ENCODE measurements around the gene TMC2. TPM values are rescaled to one million over a fixed set of nuclear protein-coding genes. Genes with fewer than 3 reads are reported as not detected.

The TMC2 gene
- total RNA-seq, 4 donors from 2014 or later, result 0.19 TPM; not detected in 3

GRCh38 chr20:2690718-2691117 is 154.3 kb downstream of the TMC2 start:
- no peak overlapping the region for H3K4me3 ChIP-seq
- H3K9me3 ChIP-seq, result no peaks in the 10 kb centered on the region
- H3K27ac ChIP-seq, result no peak overlapping the region
- H3K27me3 ChIP-seq, result peaks cover 0 to 63% (median 6%) of the 10 kb centered on the region in 4 donors
- no peak for DNase-seq
- TF ChIP-seq, protein P1, sequence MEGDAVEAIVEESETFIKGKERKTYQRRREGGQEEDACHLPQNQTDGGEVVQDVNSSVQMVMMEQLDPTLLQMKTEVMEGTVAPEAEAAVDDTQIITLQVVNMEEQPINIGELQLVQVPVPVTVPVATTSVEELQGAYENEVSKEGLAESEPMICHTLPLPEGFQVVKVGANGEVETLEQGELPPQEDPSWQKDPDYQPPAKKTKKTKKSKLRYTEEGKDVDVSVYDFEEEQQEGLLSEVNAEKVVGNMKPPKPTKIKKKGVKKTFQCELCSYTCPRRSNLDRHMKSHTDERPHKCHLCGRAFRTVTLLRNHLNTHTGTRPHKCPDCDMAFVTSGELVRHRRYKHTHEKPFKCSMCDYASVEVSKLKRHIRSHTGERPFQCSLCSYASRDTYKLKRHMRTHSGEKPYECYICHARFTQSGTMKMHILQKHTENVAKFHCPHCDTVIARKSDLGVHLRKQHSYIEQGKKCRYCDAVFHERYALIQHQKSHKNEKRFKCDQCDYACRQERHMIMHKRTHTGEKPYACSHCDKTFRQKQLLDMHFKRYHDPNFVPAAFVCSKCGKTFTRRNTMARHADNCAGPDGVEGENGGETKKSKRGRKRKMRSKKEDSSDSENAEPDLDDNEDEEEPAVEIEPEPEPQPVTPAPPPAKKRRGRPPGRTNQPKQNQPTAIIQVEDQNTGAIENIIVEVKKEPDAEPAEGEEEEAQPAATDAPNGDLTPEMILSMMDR (IDR thresholded peaks at IDR 0.05), result no peak
- no peak for TF ChIP-seq POLR2A (IDR thresholded peaks at IDR 0.05)
- WGBS, 2 donors, result 76 to 82% methylated on average over 6 of the region's 6 CpGs
- intact Hi-C loops (cut with DNase I), result no loop called here
- peaks cover 6 to 33% (median 14%) of the 10 kb centered on the region in 3 donors for H3K4me1 ChIP-seq
- H3K36me3 ChIP-seq, result no peaks in the 10 kb centered on the region

DNA sequence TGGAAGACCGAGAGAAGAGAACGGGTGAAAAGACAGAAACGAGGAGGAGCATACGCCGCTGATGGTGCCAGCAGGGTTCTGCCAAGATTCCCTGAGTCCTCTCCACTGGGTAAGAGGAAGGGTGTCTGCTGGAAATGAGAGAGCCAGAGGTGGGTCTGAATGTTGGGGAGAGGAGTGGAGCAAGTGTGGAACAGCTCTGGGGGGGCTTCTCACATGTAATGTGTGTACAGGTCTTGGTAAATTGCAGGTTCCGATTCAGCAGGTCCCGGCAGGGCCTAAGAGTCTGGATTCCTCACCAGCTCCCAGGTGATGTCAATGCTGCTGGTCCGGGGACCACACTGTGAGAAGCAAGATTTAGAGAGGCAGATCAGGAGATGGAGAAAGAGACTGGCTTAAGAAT is 154.8 kb downstream of the TMC2 start:
- intact Hi-C loops (cut with DNase I), result no loop called here
- peaks cover 0 to 63% (median 6%) of the 10 kb centered on the region in 4 donors for H3K27me3 ChIP-seq
- peak overlapping the region in 1 of 4 donors; percentile 72 for H3K27ac ChIP-seq
- no peaks in the 10 kb centered on the region for H3K36me3 ChIP-seq
- WGBS, 2 donors, result 73 to 86% methylated on average over 8 of the region's 8 CpGs
- H3K4me3 ChIP-seq, result no peak overlapping the region
- H3K9me3 ChIP-seq, result no peaks in the 10 kb centered on the region
- TF ChIP-seq, protein P1 (IDR thresholded peaks at IDR 0.05), result no peak
- TF ChIP-seq POLR2A (IDR thresholded peaks at IDR 0.05), result no peak
- H3K4me1 ChIP-seq, result peaks cover 6 to 33% (median 14%) of the 10 kb centered on the region in 3 donors
- no peak for DNase-seq

Small RNA genes lying within 50 kb of the gene (small RNA-seq; reads per million reads assigned to genes)
- gene SNORA51 (0 reads per million in 4 donors), gene SNORD110 (0 reads per million in 4 donors), gene SNORD56 (0 reads per million in 4 donors), gene SNORD57 (0 reads per million in 4 donors), gene SNORD86 (0 reads per million in 4 donors)

Other genes with a start within 250 kb of the TMC2 start
- gene TGM3, start 240.6 kb upstream of the TMC2 start, total RNA-seq, result 1,000 to 10,000 TPM in 3 of 4 donors, 100 to 1,000 TPM in 1; 626 to 2,995 (median 1,370) TPM
- gene TGM6, start 155.7 kb upstream of the TMC2 start, total RNA-seq, result not detected
- gene SNRPB, start 65.8 kb upstream of the TMC2 start, total RNA-seq, result 100 to 1,000 TPM; 244 to 393 (median 277) TPM
- 10 to 100 TPM in 1 of 4 donors, 1 to 10 TPM in 3; 4.9 to 13.2 (median 5.4) TPM for gene ZNF343, start 27.7 kb upstream of the TMC2 start, total RNA-seq
- gene NOP56, start 116.1 kb downstream of the TMC2 start, total RNA-seq, result 100 to 1,000 TPM in 3 of 4 donors, 10 to 100 TPM in 1; 73.0 to 174 (median 137) TPM
- 100 to 1,000 TPM in 3 of 4 donors, 10 to 100 TPM in 1; 77.4 to 136 (median 123) TPM for gene IDH3B, start 127.6 kb downstream of the TMC2 start, total RNA-seq
- 10 to 100 TPM in 1 of 4 donors, 1 to 10 TPM in 3; 3.2 to 10.4 (median 7.2) TPM for gene EBF4, start 156.2 kb downstream of the TMC2 start, total RNA-seq